HL-60 (cell line): ENCODE measurements around the gene FAM53B.

Experiments used
- DNase-seq, 2 experiments: peaks; one replicate each; pipeline ENCODE4 v3.0.0-alpha.2; 2010 to 2020; ENCODE audit warnings: low read depth in 1 of 2, low spot score in 1 of 2
- H3K27ac ChIP-seq: fragments of 250-450 bp; sonication (Bioruptor Pico); replicated peaks from 2 replicates; pipeline ENCODE4 v1.5.1; 2020; ENCODE audit warnings: mild to moderate bottlenecking, moderate library complexity
- H3K27me3 ChIP-seq: fragments of 250-450 bp; sonication (Bioruptor Pico); 2 replicates; pipeline ENCODE4 v1.5.1; 2021; ENCODE audit warnings: mild to moderate bottlenecking, moderate library complexity; ENCODE audit not compliant: insufficient read depth, poor library complexity, severe bottlenecking
- H3K4me3 ChIP-seq: replicated peaks from 2 replicates; pipeline ENCODE4 v1.5.1; 2011; ENCODE audit warnings: mild to moderate bottlenecking, control low read depth, low read length; ENCODE audit not compliant: insufficient read depth
- CTCF ChIP-seq: IDR thresholded peaks from one replicate; pipeline ENCODE4 v1.5.1; 2011; ENCODE audit warnings: low read length, control low read depth, inconsistent platforms; ENCODE audit not compliant: insufficient read depth
- GABPA ChIP-seq: IDR thresholded peaks from 2 replicates; pipeline ENCODE4 v1.6.1; 2012; ENCODE audit warnings: low read depth
- POLR2AphosphoS5 ChIP-seq: IDR thresholded peaks from 2 replicates; pipeline ENCODE4 v1.6.1; 2012; ENCODE audit warnings: low read depth
- REST ChIP-seq: IDR thresholded peaks from 2 replicates; pipeline ENCODE4 v1.6.1; 2012; ENCODE audit warnings: low read depth; ENCODE audit not compliant: insufficient replicate concordance
- SPI1 ChIP-seq: IDR thresholded peaks from 2 replicates; pipeline ENCODE4 v1.6.1; 2012; ENCODE audit warnings: low read depth, mild to moderate bottlenecking, borderline replicate concordance

Gene FAM53B

GRCh38 chr10:124693801-124694416, 50.3 kb downstream of the FAM53B start:
- H3K27ac ChIP-seq, result no peak overlapping the region
- H3K27me3 ChIP-seq, result no peaks in the 10 kb centered on the region
- no peak overlapping the region for H3K4me3 ChIP-seq
- TF ChIP-seq SPI1 (no peak), REST (no peak), GABPA (no peak), POLR2AphosphoS5 (no peak), CTCF (no peak)
- DNase-seq, result no peak

- Histone ChIP-seq H3K27ac (no peak overlapping the region), H3K4me3 (no peak overlapping the region), H3K27me3 (no peaks in the 10 kb centered on the region)
- TF ChIP-seq POLR2AphosphoS5 (no peak), REST (no peak), GABPA (no peak), SPI1 (no peak), CTCF (no peak)
- no peak for DNase-seq
Measured at GRCh38 chr10:124693396-124693795, 50.8 kb downstream of the FAM53B start.

- no peak overlapping the region for H3K4me3 ChIP-seq
- no peak overlapping the region for H3K27ac ChIP-seq
- TF ChIP-seq GABPA, result no peak
- no peak for TF ChIP-seq POLR2AphosphoS5
- no peak for TF ChIP-seq CTCF
- no peak for TF ChIP-seq REST
- no peak for TF ChIP-seq SPI1
- DNase-seq, result no peak
- no peaks in the 10 kb centered on the region for H3K27me3 ChIP-seq
Measured at GRCh38 chr10:124692100-124692446, 52.1 kb downstream of the FAM53B start.
